Stimulated activated CD4-positive, alpha-beta T cell treated with anti-CD3 and anti-CD28 coated beads, Interleukin-15, amount 100 ng/mL, for 48 hours (primary cell): Measurements from ENCODE around the gene PSMA6.
"Not testable (repeated sequence)": the region's sequence is repeated elsewhere in the genome, so short reads cannot be mapped to it uniquely, and the experiment has no call there.

Experiments used
- DNase-seq, 2 donors: peaks; one replicate each; pipeline ENCODE4 v3.0.0-alpha.2; 2020; ENCODE audit warnings: low read depth in 2 of 2

The PSMA6 gene

DNA sequence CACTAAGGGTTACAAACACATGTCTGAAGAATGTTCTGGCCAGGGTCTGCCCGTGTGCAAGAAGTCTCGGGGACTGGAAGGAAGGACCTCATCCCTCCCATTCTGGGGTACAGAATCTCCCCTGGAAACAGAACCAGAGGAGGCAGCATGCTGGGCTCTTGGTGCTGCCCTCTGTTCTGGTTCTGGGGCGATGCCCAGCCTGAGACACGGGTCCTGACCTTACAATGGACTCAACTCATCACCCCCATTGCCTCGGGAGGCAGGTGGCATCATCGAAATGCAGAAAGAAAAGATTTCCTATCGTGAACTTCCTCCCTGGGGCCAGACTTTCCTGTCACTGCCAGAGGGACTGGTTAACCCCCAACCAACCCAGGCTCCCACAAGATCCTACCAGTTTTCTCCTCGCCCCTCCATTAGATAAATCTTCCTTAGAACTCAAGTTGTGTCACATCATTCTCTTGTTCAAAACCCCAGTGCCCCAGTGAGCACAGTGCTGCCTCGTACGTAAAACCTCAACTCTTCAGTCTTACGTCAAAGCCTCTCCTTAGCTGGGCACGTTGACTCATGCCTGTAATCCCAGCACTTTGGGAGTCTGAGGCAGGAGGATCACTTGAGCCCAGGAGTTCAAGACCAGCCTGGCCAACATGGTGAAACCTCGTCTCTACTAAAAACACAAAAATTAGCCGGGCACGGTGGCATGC is 52.1 kb downstream of the PSMA6 start:
- DNase-seq = no peak

DNA sequence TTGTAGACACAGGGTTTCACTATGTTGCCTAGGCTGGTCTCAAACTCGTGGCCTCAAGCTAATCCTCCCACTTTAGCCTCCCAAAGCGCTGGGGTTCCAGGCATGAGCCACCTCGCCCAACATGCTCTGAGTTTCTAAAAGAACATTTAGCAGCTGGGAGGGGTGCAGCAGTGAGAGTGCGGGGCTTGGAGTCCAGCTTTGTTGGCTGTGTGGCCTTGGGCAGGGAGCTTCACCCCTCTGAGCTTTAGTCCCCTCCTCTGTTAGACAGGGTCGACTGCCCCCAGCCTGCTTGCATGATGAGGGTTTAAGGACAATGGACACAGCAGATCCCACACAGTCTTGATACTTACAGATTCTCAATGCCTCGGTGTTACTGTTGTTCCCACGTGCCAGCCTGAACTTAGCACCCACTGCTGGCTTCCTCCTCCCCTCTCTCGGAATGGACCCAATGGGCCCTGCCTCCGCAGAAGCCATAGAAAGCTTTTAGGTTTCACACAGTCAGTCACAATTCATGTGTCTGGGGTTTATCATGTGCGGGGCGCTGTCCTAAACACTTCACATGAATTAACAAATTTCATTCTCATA is 54.6 kb downstream of the PSMA6 start:
- DNase-seq = no peak

DNA sequence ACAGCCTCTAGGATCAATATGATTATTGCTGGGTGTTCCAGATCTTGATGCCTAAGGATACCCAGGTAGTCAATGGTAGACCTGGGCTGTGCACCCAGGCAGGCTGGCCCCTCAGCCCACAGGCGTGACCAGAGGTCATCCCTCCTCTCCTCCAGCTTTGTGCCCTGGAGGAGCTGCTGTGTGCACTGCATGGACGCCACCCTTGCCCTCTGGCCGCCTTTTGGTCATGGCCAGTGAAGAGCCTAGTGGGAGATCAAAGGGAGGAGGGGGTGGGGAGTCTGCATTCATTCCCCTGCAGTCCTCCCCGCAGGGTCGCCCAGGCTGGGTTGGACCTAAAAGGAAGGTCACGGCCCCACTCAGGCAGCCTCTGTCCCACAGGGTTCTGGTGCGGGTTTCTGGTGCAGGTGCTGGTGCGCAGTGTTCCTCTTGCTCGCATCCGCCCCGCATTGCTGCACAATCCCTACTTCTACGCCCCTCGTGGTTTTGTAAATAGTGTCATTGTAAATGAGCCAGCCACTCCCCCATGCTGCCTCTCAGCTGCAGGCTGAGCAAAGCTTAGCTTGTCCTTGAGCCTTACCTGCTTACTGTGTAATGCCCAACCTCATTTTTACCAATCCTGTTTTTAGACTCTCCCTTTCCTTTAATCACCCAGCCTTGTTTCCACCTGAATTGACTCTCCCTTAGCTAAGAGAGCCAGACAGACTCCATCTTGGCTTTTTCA is 55.3 kb downstream of the PSMA6 start:
- no peak for DNase-seq

DNA sequence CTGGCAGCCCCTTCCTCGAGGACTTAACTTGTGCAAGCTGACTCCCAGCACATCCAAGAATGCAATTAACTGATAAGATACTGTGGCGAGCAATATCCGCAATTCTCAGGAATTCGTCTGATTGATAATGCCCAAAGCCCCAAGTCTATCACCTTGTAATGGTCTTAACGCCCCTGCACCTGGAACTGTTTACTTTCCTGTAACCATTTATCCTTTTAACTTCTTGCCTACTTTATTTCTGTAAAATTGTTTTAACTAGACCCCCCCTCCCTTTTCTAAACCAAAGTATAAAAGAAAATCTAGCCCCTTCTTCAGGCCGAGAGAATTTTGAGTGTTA is 55.8 kb downstream of the PSMA6 start:
- DNase-seq = not testable (repeated sequence)

DNA sequence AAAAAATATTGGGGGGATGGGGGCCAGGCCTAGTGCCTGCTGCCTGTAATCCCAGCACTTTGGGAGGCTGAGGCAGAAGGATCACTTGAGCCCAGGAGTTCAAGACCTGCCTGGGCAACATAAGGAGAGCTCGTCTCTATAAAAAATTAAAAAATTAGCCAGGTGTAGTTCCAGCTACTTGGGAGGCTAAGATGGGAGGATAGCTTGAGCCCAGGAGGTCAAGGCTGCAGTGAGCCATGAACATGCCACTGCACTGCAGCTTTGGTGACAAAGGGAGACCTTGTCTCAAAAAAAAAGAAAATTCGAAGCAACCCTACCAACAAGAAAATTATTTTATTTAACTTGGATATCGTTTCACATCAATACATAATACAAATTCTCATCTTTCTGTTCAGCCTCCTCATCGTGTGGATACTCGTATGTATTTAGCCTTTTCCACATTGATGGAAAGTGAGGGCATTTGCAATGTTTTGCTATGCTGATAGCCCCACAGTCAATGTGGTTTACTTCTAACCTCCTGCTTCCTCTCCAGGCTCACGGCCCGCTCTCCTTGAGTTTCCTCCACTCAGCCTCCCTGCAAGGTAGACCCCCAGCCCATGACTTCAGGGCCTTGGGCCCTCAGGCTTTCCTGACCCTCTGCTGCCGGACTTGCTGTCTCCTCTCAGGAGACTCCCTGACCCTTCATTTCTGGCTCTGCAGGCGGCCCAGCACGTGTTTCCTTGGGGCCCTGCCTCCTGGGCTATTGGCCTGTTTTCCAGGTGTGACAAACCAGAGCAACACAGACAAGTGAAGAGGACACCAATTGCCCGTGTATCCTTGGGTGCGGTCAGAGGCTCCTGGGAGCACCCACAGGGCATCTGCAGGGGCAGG is 57.5 kb downstream of the PSMA6 start:
- DNase-seq = no peak

DNA sequence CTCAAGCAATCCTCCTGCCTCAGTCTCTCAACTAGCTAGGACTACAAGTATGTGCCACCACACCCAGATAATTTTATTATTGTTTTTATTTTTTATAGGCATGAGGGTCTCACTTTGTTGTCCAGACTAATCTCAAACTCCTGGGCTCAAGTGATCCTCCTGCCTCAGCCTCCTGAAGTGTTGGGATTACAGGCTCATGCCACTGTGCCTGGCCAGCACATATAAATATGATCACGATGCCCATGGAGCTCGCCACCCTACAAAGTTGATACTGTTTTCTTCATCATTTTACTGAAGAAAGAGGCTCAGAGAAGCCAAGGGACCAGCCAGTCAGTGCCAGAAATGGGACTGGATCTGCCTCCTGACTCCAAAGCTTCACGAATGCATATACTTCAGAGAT is 59.3 kb downstream of the PSMA6 start:
- no peak for DNase-seq

DNA sequence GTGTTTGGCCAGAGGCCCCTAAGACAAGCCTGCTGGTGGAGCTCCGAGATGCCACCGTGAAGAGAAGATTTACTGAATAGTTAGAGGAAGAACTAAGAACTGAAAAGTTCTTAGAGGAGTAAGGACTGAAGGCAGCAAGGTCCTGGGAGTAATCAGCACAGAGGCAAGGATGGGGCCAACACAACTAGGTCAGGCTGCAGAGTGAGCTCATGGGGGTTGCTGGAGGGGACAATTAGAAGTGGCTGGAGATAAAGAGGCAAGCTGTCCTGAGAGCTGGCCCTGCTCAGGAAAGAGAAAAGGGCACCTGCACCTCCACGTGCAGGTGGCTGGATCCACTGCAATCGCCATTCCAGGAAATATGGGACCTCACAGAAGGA is 59.7 kb downstream of the PSMA6 start:
- DNase-seq = no peak

DNA sequence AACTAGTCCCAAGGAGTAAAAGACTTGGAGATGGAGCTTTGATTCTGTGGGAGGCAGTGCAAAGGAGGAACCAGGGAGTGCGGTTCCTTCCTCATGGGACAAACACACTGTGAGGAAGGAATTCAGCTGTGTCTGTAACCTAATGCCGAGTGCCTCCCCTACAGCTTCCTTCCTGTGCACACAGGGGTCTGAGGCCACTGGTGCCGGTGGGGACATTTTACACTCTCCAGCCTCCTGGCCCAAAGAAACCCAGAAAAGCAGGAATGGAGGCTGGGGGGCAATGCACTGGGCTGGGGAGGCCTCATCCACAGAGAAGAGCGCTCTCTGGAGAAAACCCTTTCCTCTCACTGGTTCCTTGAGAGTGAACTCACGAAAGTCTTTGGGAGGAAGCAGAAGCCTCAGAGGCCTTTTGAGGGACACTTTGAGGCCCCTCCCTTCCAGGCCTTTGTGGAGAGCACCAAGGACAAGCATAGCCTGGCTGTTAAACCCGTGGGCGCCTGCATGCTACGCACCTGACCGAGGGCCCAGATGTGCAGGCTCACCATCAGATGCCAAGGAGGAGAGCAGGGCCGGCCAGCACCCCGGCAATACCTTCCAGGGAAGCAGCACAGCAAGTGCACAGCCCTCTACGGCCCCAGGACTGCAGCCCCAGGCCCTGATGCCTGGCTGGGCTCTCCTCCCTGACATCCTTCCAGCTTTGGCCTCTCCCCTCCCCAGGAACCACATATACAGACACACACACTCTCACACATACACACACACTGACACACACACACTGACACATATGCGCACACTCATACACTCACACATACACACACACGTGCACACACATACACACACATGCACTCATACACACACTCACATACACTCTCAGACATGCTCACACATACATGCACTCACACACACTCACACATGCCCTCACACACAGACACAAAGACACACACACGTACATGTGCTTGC is 60.4 kb downstream of the PSMA6 start:
- no peak for DNase-seq

DNA sequence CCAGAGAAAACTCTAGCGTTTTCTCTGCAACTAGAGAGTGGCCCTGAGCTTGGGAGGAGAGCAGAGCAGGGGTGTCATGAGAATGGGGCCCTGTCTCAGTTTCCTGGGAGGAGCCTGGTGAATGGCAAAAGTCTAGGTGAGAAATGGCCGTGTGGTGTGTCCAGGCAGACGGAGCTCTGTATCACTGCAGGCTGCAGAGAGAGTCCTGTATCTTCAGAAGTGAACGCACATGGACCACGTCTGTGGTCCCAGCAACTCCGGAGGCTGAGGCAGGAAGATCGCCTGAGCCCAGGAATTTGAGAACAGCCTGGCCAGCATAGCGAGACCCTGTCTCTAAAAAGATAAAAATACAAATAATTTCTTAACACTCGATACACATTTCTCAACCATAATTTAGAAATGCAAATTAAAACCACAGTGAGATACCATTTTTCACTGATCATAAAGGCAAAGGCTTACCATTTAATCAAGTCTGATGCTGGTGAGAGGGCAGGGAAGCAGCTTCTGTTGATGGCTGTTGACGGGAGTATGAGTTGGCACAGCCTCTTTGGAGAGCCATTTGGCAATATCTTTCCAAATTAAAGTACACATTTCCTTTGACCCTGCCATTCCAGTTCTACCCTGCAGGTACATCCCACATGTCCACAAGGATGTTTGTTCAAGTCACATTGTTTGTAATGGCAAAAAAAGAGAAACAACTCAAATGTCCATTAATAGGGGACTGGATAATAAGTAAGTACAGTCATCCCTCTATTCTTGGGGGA is 61.4 kb downstream of the PSMA6 start:
- no peak for DNase-seq

DNA sequence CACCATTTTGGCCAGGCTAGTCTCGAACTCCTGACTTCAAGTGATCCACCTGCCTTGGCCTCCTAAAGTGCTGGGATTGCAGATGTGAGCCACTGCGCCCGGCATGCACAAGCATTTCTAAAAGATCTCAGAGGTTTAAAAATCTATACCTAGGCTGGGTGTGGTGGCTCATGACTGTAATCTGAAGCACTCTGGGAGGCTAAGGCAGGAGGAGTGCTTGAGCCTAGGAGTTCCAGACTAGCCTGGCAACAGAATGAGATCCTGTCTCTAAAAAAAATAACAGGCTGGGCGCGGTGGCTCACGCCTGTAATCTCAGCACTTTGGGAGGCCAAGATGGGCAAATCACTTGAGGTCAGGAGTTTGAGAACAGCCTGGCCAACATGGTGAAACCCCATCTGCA is 63.1 kb downstream of the PSMA6 start:
- DNase-seq = not testable (repeated sequence)

DNA sequence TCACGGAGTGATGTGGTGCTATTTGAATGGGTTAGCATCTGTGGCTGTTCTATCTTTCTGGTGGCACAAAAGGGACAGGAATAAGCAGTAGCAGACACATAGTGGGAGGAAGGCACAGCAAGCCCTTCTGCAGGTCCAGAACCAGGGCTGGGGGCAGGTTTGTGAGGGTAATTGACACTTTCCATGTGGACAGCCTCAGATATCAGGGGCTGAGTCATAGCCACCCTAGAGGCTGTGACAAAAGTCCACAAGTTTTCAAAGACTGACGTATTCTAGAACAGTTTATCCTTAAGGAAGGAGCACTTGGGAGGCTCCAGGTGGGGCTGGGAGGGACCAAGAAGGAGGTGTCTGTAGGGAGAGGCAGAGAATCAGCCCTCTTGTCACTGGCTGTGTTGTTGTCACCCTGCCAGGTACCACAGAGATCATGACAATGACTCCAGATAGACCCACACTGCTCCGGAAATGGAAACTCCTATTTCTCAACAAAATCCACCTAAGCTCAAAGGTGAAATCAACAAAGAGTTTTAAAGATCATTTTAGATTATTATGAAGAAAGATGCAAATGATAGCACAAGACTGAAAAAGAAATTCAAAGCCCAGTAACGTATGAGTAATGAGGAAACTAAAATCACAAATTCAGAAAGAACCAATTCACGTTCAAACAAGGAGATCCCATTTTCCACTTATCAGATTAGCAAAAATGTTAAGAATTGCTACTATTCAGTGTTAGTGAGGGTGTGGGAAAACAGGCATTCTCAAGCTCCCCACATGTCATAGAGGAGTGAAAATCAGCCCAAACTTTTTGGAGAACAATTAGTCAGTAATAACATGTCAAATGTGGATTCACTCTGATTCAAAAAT is 64.0 kb downstream of the PSMA6 start:
- DNase-seq = peak; percentile 40 to 46

DNA sequence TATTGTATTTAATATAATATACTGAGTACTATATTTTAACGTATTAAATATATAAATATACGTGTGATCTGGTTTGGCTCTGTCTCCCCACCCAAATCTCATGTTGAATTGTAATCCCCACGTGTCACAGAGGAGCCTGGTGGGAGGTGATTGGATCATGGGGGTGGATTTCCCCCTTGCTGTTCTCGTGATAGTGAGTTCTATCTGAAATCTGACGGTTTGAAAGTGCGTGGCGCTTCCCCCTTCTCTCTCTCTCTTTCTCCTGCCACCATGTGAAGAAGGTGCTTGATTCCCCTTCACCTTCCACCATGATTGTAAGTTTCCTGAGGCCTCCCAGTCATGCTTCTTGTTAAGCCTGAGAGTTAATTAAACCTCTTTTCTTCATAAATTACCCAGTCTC is 67.5 kb downstream of the PSMA6 start:
- not testable (repeated sequence) for DNase-seq

DNA sequence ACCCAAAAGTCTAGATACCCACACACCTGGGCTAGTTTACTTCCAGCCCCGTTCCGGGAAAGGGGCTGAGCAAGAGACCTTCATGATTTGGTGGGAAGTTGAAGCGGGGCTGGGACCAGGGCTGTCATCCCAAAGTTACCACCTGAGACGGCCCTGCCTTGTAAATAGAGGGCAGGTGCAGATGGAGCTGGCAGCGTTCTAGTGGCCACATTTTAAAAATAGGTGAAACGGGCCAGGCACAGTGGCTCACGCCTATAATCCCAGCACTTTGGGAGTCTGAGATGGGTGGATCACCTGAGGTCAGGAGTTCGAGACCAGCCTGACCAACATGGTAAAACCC is 68.9 kb downstream of the PSMA6 start:
- DNase-seq = no peak

DNA sequence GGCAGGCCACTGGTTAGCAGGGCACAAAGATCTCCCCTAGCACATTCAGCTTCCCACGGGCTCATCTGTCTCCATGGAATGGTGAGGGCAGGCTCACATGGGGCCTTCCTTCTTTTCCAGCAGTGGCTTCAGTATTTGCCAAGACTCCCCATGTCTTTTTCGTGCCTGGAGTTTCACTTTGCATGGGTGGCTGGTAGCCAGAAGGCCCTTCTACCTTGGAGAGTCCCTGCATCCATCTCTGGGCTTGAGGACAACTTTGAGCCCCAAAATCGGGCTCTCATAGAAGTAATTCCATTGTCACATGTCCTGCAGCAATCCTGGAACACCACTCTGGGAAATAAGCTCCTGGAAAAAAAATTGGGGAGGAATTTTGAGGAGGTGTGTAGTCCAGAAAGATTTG is 70.3 kb downstream of the PSMA6 start:
- no peak for DNase-seq

DNA sequence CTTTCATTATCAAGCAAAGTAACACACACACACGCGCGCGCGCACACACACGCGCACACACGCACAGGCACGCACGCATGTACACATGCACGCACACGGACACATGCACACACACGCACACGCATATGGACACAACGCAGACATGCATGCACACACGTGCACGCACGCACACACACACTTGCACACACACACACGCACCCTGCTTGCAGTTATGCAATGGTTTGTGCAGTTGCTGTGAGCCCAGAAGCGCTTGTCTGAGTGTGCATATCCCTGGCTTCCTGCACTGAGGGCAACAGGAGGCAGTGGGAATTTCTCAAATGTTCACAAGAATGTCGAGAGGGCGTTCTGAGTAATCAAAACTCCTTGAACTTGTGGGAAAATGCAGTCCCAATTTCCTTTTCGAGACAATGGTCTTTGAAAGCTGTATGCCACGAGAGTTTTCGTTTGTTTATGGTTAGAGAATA is 70.8 kb downstream of the PSMA6 start:
- DNase-seq = no peak

DNA sequence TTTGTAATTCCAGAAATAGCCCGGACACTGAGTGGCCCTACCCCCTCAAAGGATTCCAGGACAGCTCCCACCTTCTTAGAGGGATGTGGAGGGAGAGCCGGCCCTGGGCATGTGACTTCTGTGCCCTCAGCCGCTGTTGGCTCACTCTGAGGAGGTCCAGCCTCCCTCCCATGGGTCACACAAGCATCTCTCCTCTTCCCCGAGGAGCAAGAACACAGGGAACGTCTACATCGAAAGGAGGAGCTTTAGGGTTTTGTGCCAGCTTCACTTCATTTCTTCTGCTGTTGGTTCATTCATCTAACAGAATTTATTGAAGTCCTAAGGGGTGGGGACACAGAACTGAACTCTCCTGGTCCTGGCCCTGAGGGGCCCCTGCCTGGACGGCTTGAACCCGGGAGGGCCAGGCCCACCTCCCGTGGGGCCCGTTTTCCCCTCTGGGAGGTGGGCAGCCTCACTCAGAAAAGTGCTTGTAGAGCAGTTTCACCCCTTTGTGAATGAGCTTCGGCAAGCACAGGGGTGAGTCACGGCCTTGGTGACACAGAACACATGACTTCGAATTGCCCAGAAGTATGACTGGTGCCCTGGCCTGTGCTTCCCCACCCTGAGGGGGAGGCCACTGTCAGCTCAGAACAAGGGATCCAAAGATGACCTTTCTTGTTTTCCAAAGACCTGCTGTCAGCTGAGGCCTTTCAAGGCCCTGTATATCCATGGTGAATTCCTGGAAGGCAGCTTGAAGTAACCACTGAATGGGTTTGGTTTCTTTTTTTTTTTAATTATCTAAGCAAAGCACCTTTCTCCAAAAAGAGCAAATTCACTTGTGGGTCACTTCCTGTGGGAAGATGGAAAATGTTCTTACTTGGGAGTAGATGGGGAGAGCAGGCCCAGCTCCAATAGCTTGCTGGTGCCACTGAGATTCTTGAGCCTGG is 73.2 kb downstream of the PSMA6 start:
- peak; percentile 81 to 84 for DNase-seq

DNA sequence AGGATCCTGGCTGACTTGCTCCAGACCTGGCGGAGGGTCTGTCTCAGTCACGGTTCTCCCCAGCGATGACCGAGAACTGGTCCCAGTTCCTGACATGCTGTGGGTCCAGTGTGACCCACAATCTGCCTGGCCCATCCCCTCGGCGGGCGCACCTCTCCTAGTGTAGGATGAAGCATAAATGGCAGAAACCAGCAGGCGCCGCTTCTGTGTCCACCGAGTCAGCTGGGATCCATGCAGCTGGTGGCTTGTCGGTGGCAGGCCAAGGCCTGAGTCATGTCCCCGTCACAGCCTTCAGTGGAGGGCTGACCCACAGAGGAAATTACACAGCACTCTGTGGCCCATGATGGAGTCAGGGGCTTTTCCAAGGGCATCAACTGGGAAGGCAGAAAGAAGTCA is 73.9 kb downstream of the PSMA6 start:
- DNase-seq = peak in 1 of 2 donors; percentile 47

DNA sequence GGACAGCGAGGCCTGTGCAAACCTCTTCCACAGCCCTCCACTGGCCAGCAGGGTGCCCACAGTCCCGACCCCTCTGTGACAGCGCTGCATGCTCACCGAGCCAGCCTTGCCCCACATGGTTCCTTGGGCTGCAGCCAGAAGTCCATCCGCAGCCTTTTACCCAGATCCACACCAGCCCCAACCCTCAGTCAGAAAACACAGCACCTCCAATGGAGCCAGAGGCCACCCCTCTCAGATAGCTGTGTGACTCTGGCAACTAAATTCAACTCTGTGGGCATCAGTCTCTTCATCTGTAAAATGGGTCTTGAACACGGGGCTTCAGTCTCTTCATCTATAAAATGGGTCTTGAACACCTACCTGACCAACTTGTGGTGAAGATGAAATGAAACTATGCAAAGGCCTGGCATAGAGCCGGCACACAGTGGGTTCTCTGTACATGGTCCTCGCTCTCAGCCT is 74.4 kb downstream of the PSMA6 start:
- DNase-seq = no peak
